NCI-H446 treated with DMSO at 0.1 percent for 48 hours (cell line): Measurements from ENCODE around the gene TRIM7.

Source experiments
- DNase-seq: peaks from one replicate; lab custom pipeline; 2025; lab: John Stamatoyannopoulos, UW

TRIM7 gene

GRCh38 chr5:181171782-181172181 is 33.2 kb downstream of the TRIM7 start:
- no peak for DNase-seq

GRCh38 chr5:181170996-181171395 is 34.0 kb downstream of the TRIM7 start:
- no peak for DNase-seq

- DNase-seq: no peak
Observed at GRCh38 chr5:181170237-181170825, 34.7 kb downstream of the TRIM7 start.

DNA sequence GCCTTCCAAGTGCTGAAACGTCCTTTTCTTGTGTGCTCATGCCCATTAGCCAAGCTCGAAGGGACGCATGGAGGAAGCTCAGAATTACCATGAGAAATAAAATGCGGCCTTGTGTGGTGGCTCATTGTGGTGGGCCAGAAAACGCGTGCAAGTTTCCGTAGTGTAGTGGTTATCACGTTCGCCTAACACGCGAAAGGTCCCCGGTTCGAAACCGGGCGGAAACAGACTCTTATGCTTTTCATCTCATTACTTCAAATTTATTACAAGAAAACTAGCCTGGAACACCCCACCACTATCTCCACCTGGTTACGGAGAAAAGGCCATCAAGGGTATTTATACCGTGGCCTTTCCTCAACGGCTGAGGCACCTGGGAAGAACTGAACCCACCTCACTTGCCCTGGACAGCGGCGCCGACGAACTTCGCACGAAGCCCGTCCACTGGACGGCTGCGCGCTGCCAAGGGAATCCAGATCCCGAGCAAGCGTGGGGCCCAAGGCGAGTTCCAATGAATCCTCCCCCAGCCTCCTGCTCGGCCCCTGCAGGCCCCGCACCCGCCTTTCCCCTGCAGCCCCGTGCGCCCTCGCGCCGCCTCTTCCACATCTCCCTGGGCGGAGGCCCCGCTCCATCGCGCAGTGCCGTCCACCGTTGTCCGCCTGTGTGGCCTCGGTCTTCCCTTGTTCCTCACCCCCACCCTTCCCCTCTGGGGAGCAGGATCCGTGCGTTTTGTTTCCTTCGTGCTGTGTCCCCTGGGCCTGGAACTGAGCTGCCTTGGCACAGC is 35.3 kb downstream of the TRIM7 start:
- DNase-seq: peak; percentile 41

DNA sequence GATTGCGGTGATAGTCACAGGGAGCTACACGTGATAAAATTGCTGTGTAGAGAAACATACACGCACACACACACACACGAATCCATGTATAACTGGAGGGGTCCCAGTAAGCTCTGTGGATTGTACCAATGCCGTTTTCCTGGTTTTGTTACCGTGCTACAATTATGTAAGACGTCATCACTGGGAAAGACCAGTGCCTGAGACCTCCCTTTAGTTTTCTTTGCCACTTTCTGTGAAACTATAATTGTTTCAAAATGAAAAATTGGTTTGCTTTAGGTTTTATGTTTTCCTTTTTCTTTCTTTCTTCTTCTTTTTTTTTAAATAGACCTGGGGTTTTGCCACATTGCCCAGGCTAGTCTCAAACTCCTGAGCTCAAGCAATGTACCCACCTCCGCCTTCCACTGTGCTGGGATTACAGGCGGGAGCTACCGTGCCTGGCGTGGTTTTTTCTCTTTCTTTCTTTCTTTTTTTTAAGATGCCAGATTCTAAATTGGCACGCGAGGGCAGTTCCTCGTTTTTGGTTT is 36.3 kb downstream of the TRIM7 start:
- no peak for DNase-seq

DNA sequence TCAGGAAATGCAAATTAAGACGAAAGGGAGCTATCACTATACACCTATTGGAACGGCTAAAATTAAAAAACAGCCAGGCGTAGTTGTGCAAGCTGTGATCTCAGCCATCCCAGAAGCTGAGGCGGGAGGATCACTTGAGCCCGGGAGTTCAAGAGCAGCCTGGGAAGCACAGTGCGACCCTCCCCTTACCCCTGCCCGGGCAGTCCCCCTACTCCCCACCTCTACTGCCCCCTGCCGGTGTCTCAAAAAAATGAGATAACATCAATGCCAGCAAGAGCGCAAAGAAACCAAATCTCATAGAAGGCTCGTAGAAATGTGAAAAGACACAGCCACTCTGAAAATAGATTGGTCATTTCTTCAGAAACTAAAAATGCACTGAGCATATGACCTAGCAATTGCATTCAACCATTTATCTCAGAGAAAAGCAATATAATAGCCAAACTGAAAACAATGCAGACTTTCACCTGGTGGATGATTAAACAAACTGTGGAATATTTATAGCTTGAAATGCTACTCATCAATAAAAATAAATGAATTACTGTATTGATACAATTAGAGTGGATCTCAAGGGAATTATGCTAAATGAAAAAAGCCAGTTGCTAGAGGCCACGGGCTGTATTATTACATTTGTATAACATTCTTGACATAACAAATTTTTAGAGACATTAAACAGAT is 37.0 kb downstream of the TRIM7 start:
- DNase-seq: peak; percentile 12

- no peak for DNase-seq
Observed at GRCh38 chr5:181166812-181167733, 37.9 kb downstream of the TRIM7 start.

DNA sequence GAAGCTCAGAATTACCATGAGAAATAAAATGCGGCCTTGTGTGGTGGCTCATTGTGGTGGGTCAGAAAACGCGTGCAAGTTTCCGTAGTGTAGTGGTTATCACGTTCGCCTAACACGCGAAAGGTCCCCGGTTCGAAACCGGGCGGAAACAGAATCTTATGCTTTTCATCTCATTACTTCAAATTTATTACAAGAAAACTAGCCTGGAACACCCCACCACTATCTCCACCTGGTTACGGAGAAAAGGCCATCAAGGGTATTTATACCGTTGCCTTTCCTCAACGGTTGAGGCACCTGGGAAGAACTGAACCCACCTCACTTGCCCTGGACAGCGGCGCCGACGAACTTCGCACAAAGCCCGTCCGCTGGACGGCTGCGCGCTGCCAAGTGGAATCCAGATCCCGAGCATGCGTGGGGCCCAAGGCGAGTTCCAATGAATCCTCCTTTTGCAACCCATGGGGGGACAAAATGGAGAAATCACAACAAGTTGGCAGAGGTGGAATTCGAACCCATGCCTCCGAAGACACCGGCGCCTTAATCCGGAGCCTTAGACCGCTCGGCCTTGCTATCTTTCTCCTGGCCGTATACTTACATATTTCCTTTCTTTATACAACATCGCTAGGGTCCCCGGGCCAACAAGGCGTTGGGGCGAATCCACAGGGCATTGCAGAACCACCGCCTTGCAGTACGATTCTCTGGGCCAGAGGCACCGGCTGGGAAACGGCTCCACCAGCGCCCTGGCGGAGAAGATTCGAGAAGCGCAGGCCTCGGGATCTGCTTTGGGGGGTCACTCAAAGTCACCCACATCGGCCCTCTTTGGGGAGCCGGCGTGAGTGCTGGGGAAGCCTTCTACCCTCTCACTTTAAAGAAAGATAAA is 40.7 kb downstream of the TRIM7 start:
- DNase-seq: no peak

DNA sequence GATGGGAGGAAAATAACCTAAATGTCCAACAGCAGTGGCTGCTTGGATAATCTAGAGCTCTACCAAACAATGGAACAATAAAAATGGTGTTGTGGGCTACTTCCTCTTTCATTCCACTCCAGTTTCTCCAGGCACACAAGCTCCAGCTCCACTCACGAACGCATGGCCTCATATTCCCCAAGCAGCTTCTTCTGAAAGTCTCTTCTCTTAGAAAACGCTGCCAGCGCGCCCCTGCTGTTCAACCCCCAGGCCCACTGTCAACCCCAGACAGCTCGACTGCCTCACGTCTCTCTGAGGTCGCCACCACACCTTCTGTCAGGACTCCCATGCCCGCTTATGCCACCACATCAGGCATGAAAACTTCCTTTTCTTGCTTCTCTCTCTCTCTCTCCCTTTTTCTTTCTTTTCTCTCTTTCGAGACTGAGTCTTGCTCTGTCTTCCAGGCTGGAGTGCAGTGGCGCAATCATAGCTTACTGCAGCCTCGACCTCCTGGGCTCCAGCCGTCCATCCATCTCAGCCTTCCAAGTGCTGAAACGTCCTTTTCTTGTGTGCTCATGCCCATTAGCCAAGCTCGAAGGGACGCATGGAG is 41.4 kb downstream of the TRIM7 start:
- DNase-seq: no peak

- DNase-seq: no peak
Observed at GRCh38 chr5:181161534-181162175, 43.3 kb downstream of the TRIM7 start.

DNA sequence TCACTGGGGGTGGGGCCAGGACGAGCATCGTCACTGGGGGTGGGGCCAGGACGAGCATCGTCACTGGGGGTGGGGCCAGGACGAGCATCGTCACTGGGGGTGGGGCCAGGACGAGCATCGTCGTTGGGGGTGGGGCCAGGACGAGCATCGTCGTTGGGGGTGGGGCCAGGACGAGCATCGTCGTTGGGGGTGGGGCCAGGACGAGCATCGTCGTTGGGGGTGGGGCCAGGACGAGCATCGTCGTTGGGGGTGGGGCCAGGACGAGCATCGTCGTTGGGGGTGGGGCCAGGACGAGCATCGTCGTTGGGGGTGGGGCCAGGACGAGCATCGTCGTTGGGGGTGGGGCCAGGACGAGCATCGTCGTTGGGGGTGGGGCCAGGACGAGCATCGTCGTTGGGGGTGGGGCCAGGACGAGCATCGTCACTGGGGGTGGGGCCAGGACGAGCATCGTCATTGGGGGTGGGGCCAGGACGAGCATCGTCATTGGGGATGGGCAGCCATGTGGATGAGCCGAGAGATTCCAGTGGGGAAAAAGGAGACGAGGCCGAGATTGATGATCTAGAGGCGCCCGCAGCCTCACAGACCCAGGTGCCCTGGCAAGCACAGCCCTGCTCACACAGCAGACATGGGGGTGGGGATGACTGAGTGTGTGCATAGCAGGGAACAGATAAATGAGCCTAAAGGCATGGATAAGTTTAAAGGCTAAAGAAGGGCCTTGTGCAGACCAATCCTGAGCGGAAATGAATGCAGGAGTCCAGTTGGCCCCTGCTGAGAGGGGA is 44.1 kb downstream of the TRIM7 start:
- DNase-seq: peak; percentile 48

DNA sequence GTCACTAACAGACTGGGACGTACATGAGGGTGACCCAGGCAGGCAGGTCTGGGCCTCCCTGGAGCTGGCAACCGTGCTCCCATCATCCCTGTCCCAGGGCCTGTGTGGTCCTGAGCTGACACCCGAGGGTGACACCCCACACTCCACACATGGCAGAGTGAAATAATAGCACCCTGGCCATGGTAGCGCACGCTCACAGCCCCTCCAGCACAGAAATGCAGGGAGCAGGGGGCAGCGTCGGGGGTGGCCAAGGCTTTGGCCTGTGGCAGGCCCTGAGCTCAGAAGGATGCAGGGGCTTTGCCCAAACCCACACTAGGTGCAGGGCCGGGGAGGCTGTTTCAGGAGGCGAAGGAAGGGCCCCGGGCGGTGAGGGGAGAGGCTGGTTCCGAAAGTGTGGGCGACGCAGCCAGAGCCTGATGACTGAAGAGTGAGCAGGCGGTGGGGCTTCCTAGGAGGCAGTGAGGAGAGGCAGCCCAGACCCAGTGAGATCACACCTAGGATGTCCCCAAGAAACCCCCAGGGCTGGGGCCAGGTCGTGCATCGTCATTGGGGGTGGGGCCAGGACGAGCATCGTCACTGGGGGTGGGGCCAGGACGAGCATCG is 44.7 kb downstream of the TRIM7 start:
- DNase-seq: peak; percentile 48

DNA sequence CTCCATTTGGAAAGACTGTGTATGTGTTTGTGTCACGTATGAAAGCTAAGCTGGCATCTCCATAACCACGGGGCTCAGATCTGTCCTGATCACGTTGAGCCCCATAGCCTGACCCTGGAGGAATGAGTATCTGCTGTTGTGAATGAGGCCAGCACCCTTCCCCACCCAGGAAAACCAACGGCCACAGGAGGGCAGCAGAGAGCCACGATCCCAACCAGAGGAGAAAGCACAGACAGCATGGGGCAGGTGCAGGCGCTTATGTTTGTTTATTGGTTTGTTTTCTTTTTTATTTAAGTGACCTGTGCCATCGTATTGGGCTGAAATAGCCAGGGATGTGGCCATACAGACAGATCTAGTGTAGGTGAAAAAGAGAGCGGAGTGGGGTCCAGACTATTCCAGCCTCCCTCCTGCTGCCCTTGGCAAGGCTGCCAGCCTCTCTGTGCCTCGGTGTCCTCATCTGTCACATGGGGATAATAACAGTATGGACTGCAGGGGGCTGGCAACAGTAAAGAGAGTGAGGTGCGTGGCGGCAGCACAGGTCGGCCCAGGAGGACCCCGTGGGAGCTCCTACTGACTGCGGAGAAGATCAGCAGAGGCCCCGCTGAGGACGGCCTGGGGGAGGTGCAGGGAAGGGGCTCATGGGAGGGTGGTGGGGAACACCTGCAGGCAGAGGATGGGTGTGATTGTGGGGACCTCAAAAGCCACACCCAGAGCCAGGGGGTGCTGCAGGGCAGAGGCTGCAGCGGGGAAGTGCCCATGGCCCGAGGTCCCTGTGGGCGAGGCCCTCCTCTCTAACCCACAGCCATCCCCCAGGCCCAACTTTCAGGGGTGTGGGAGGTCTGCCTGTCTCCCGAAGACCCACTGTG is 45.5 kb downstream of the TRIM7 start:
- DNase-seq: peak; percentile 41

DNA sequence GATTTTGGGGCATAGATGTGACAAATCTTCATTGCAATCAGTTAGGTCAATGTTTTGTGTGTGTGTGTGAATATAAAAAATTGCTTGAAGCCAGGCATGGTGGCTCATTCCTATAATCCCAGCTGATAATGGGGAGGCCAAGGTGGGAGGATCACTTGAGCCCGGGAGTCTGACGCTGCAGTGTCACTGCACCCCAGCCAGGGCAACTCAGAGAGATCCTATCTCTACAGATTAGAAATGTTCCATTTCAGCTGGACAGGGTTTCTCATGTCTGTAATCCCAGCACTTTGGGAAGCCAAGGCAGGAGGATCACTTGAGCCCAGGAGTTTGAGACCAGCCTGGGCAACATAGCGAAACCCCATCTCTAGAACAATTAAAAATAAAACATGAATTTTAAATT is 46.1 kb downstream of the TRIM7 start:
- no peak for DNase-seq

DNA sequence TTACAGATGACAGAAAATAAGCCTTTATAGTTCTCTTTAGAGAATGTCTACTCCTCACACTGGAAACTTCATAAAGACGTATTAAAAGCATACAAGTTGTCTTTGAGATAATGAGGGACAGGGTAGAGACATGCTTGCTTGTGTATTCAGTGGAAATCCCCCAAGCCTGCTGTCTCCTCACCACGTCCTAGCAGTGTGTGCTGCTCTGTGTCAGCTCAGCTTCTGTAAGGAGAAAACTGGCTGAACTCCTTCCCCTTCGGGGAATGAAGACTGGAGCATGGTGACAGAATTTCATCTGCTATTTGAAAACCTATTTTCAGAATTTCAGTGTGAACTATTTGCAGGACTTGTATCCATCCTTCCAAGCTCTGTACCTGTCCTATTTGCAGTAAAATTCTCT is 48.2 kb downstream of the TRIM7 start:
- DNase-seq: no peak

GRCh38 chr5:181153814-181154213 is 51.2 kb downstream of the TRIM7 start:
- no peak for DNase-seq

DNA sequence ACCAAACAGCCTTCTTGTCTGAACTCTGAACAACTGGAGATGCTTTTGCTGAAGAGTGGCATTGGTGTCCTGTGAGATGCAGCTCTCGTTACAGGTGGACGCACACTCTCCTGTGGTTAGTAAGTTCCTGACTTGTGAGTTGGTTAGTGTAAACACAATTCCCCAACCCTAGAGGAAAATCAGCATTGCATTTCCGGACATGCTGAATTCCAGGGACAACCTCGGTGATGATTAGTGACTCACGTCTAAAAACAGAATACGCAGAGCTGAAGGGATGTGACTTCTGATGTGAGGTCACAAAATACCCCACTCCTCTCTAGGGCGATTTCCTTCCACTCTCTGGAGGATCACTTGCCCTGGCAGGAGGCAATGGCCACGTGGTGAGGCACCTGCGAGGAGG is 52.6 kb downstream of the TRIM7 start:
- DNase-seq: no peak

DNA sequence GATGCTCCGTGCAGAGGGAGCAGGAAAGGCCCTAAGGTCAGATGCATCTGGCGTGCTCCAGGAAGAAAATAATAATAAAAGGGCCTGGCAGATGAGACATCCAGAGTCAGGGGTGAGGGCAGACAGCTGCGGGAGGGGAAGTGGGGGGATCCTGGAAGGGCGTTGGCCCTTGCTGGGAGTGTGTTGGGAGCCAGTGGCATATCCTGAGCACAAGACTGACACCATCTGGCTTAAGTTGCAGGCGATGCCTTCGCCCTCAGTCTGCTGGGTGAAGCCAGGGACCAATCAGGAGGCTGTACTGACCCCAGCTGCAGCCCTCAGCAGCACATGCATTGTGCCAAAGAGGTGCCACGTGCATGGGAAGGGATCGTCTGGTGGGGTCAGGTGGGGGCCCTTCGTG is 53.9 kb downstream of the TRIM7 start:
- DNase-seq: no peak
